GM19395 (cell line): ENCODE measurements around the gene NSG1.
A peak's percentile ranks its signal among the peaks of the same experiment; 100 is the strongest.
"Not testable (repeated sequence)": the region's sequence is repeated elsewhere in the genome, so short reads cannot be mapped to it uniquely, and the experiment has no call there.

ENCODE experiments used
- ATAC-seq: cut with Tn5 transposase; IDR thresholded peaks from one replicate; pipeline ENCODE4 v1.9.1; 2021; ENCODE audit warnings: mild to moderate bottlenecking, moderate library complexity; ENCODE audit not compliant: unreplicated experiment

The NSG1 gene, protein sequence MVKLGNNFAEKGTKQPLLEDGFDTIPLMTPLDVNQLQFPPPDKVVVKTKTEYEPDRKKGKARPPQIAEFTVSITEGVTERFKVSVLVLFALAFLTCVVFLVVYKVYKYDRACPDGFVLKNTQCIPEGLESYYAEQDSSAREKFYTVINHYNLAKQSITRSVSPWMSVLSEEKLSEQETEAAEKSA

DNA sequence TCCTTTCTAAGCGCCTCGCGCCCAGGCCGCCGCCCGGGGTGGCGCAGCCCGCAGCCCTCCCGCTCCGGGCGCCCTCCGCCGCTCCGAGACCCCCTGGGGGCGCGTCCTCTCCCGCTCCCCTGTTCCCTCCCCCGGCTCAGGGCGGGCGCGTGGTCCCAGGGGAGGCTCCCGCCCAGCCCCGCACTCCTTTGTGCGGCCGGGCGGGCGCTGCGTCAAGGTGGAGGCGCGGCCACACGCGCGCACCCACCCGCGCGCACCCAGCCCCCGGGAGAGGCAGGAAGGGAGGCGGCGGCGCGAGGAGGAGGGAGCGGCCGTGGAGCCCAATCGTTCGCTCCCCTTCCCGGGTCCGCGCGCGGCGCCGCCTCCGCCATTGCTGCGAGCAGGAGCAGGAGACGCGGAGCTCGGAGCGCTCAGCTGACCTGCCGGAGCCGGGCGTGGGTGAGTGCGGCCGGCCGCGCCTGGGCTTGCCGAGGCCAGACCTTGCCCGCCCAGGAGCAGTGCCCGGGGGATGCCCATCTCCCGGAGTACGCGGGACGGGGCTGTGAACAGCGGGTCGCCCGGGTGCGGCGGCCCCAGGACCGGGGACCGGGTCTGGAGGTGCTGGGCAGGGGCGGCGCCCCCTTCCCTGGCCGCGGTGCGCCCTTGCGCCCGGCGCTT lies at the start of gene NSG1:
Gene NSG1 (plus strand): TSS at position 367 of the 657 bp plus-strand sequence. CDS start 528 bp downstream, outside the sequence.
- ATAC-seq, result no peak

DNA sequence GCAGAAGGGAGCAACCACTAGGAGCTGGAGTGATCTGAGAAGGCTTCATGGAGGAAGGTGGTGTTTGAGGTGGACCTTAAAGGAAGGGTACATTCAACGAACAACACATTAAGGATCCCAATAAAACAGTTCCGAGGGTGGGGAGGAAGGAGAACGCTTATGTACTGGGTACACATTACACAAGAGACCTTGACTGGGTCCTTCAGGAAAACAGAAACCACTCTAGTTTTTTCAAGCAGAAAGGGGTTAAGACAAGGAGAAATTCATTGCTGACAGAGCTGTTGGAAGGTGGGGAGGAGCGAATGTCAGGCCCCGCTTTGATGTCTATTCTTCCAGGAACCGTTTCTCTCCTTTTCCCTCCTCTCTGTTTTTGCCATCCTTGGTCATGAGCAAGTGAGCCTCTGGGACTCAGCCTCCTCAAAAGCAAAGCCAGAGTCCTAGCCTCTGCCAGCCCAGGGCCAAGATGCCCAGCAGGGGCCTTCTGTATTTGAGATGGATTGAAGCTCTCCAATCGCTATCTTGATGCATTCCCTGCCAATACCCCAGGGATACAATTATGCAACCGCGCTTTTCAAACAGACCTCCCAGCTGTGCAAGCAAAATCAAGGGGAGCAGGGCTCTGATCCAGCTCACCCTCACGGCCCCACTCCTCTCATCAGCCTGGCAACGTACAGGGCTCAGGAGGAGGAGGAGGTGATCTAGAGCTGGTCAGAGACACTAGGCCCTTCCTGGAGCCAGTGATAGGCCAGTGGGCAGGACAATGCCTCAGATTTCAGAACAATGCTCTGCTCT lies 48.5 kb upstream of the NSG1 start:
- ATAC-seq, result no peak

DNA sequence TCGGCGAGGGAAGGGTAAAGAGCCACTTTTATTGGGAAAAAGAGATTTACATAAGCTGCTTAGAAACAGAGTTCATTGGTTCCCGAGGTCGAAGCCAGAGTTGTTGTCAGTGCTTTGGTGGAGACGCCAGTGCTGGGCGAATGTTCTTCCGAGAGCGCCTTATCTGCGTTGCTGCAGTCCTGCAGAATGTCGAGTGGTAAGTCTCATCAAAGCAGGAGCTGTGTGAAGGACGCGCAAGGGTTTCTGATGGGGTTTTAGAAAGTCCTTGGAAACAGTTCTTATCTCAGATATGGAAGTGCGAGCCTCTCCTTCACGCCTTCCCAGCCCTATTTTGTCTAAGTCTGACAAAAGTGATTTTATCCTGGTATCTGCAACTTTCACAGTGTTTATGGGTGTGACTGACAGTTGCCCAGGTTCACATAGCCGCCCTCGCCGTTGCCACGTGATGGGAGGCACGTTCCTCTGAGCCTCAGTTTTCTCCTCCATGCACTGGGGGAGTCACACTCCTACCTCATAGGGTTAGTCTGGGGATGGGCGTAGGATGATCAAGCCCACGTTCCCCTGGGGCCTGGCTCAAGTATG lies 47.3 kb upstream of the NSG1 start:
- no peak for ATAC-seq

DNA sequence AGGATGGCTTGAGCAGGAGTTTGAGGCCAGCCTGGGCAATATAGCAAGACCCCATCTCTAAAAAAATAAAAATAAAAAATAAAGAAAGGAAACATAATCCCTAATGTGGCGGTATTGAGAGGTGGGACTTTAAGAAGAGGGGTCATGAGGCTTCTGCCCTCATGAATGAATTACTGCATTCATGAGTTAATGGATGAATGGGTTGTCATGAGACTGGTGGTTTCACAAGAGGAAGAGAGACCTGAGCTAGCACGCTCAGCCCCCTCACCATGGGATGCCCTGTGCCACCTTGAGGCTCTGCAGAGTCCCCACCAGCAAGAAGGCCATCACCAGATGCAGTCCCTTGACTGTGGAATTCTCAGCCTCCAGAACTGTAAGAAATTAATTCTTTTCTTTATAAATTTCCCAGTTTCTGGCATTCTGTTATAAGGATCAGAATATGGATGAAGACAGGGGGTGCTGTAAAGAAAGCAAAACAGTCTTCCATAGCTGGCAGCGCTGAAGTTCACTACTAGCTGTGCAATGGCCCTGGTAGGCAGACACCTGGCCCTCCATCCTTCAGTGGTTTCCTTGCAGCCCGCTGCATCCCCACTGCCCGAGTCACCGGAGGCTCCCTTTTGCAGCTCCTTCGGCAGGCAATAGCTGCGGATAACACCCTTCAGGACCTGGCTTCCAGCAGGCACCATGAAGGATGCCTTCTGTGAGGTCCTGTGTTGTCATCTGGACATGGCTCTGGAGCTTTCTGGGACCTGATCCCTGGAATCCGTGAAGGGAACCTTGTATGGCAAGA lies 44.8 kb upstream of the NSG1 start:
- ATAC-seq, result no peak

DNA sequence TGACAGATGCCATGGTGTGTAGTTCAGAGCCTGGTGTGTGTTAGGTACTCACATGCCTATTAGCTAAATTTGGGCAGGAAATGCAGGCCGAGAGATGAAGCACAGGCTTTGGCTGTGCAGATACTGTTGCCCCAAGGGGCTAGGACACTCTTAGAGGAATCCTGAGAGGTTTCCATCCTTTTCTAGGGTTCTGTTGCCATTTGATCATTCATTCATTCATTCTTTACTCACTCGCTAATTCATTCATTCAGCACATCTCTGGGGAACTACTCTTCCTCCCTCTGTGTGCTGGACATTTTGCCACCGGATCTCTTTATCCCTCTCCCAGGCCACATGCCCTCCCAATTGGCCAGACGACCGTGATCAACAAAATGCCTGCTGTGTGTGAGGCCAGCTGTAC lies 43.9 kb upstream of the NSG1 start:
- no peak for ATAC-seq

DNA sequence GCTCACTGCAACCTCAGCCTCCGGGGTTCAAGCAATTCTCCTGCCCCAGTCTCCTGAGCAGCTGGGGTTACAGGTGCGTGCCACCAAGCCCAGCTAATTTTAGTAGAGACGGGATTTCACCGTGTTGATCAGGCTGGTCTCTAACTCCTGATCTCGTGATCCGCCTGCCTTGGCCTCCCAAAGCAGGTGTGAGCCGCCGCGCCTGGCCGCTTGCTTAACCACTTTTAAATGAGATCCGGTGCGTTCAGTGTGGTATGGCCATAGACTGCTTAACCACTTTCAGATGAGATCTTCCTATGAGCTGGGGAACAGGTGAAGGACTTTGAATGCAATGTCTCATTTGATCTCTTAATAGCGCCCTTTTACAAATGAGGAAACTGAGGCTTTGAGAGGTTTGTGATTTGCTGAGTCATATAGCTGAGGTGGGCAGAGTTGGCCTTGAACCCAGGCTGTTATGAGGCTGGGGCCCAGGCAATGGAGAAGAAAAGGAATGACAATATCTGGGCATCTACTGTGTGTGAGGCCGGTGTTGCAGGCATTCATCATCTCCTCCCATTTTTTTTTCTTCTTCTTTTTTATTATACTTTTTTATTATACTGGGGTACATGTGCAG lies 41.9 kb upstream of the NSG1 start:
- ATAC-seq, result peak; percentile 92

DNA sequence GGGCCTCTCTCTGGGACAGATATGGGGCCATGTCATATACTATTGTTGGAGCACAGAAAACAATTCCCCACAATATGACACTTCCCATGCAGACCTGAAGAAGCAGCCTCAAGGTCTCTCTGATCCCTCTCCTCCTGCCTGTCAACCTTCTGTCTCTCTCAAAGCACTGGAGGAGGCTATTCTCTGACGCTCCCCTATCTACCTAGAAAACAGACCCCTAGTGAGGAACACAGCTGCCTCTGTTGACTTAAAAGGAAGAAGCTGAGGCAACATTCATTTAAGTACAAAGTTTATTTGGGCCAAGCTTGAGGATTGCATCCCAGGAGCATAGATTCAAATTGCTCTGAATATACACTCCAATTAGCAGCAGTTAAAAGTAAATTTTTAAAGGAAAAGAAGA lies 39.3 kb upstream of the NSG1 start:
- ATAC-seq, result no peak

DNA sequence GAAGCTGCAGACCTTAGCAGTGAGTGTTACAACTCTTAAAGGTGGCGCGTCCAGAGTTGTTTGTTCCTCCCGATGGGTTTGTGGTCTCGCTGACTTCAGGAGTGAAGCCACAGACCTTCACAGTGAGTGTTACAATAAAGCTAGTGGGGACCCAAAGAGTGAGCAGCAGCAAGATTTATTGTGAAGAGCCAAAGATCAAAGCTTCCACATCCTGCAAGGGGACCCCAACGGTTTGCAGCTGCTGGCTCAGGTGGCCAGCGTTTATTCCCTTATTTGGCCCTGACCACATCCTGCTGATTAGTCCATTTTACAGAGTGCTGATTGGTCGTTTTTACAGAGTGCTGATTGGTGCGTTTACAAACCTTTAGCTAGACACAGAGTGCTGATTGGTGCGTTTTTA lies 38.3 kb upstream of the NSG1 start:
- not testable (repeated sequence) for ATAC-seq

DNA sequence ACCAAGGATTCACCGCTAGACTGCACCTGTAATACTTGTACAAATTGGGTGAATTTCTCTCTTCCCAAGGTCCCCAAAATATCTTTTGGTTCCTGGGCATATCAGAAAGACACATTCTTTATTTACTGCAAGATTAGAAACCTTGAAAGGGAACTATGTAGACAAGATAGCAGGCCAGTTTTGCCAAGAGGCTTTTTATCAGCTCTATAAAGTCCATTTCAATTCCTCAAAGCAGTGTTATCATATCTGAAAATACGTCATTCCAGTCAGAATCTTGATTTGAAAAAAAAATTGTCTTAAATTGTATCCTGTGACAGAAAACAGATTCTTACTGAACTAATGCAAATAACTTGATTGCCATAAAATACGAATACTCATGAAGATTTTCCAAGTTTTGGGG lies 37.0 kb upstream of the NSG1 start:
- no peak for ATAC-seq

DNA sequence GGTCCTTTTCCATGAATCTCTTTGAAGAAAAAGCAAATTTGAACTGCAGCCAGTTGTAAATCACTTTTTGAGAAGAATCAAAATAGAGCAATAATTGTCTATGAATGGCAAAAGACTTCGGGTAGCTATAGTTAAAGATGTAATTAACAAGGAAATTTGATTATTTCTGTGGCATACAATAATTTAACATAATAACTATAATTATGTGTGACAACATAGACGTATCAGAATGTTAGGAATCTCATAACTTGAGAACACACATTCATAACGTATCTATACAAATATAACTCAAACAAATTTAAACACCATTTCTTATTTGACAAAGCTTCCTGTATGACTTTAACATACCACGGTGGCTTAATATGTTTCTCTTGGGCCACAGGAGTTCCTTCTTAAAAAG lies 36.0 kb upstream of the NSG1 start:
- no peak for ATAC-seq

DNA sequence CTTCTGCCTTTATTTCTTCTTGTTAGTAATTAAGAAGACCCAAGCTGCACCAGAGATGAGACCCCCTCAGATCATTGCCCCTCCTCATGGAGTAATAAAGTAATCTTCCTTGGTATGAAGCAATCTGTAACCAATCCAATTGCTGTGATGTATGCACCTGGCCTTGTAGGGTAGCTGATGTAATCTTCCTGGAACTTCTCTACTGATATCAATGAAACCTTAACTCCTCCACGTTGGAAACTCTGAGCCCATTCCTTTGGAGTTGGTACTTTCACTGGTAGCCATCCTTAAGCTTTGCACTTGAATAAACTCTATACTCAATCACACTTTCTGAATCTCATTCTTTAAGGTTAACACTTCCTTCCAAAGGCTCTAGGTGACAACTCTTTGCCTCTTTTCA lies 31.6 kb upstream of the NSG1 start:
- no peak for ATAC-seq

DNA sequence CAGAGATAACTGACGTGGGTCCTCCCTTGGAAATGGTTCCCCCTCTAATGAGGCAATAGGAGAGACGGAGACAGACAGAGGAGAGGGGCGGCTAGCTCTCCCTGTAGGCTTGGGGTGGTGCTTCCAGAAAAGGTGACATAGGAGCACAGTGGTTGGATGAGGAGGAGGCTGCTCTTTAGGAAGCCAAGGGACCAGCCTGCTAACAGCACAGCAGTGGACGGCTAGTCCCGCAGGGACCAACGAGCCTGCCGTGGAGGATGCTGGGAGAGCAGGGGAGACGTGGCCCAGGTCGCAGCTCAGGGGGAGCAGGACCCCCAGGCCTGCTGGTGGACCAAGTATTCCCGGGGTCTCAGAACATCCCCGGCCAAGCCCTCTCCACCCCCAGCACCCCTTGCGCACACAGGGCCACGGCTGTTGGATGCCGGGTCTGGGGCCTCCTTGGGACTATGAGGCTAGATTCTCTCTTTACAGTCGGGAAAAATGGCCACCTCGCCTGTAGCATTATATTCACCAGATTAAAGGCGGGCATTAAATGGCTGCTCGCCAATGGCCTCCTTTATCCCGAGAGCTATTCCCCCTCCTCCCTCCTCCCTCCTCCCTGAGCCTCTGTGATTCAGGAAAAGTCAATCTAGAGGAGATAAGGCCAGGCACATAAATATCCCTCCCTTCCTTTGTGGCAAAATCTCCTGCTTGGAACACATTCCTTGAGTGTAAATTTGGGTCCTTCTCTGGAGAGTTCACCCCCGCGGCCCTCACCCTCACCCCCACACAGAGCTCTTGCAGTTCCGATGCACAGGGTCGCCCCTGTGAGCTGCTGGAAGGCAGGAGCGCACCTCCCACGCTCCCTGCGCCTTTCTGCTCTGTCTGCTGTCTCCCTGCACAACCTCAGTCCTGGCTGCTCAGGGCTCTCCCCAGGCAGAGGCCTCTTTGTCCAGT lies 30.5 kb upstream of the NSG1 start:
- no peak for ATAC-seq

DNA sequence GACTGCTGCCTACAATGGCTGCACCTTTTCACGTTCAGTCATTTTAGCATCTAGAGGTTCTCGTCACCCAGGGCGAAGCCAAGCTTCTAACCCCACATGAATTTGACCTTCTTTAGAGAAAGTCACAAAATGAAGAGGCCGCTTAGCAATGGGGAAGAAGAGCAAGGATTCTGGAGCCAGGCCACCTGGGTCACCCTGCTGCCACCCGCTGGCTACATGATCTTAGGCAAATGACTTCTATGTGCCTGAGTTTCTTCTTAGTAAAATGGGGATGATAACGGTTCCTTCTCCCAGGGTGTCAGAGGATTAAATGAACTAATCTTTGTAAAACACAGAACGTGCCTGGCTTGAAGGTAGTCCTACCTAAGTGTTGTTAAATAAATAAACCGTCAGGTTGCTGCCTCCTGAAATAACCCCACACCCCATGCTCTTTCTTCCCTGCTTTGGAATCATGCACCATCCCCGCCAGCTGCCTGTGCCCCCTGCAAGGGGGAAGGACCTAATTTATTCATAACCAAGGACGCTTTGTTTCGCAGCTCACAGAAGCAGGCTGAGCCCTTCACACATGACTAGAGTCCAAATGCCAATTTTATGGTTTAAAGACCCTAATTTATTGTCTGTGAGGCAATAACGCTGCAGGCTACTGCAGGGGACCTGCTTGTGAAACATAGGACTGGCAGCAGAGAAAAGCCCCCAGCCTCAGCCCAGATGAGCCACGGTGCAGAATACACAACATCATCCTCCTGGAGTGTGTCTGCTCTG lies 28.6 kb upstream of the NSG1 start:
- ATAC-seq, result no peak

DNA sequence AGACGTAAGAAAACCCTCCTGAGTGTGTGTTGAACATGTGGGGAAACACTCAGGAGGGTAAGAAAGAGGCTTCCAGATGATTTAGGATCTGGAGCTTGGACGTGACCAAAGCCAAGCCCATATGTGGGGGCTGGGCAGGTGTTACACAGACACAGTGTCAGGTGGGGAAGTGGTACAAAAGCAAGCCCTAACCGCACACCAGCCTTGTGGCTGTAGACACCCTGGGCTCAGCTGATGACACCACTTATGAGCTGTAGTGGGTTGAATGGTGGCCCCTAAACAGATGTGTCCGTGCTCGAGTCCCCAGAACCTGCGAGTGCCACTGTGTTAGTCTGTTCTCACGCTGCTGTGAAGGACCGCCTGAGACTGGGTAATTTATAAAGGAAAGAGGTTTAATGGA lies 25.0 kb upstream of the NSG1 start:
- ATAC-seq, result no peak

DNA sequence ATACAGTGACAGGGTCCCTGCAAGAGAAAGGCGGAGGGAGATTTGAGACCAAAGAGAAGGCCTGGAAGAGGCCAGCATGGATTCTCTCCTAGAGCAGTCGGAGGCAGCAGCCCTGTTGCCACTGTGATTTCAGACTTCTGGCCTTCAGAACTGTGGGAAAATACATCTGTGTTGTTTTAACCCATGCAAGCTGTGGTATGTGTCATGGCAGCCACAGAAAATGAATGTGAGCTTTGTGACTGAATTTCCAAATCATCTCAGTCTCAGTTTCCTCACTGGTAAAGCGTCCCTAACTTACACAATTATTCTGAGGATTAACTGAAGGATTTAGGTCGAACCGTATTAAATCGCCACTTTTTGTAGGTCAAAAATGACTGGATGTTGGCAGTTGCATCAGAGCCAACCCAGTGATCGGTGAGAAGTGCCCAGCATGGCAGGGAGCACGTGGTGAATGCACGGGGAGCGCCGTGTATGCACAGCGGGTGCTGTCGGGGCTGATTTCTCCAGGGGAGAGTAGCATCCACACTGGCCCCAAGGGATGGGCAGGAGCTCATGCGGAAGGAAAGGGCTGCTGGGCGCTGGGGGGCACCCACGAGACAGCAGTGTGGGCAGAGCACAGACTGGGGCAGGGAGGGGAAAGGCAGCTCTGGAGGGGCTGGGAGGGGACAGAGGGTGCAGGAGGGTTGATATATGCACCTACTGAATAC lies 23.8 kb upstream of the NSG1 start:
- no peak for ATAC-seq

DNA sequence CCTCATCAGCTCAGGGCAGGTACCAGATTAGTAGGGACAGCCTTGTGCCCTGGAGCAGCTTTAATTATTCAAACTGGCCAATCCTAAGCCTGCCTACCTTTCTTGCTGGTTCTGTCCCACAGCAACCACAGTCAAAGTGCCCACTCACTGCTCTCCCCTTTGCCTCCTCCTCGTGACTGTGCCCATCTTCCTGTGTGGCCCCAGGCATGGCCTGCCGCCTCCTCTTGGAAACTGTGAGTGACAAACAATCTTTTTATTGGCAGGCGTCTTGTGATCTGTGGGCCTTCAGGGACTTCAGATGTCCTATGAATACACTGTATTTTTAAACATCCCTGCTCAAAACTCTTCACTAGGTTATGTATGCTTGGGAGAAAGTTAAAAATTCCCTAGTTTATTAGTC lies 22.8 kb upstream of the NSG1 start:
- ATAC-seq, result no peak

DNA sequence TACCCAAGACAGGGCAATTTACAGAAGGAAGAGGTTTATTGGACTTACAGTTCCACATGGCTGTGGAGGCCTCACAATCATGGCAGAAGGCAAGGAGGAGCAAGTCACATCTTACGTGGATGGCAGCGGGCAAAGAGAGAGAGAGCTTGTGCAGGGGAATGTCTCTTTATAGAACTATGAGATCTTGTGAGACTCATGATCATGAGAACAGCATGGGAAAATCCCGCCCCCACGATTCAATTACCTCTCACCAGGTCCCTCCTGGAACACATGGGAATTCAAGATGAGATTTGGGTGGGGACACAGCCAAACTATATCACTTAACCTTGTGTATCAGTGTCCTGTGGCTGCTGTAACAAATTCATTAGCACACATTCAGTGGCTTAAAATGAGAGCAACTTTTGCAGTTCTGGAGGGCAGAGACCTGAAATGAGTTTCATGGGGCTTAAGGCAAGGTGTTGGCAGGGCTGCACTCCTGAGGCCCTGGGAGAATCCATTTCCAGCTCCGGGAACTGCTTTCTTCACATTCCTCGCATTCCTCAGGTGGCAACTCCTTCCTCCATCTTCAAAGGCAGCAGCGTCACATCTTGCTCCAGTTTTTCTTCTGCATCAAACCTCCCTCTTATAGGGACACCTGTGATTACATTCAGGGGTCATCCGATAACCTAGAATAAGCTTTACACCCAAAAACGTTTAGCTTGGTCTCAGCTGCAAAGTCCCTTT lies 22.3 kb upstream of the NSG1 start:
- ATAC-seq, result no peak
